Uterus (tissue), 4 donors: ENCODE data around the gene KLF7. TPM values are rescaled to one million over a fixed set of nuclear protein-coding genes. Genes with fewer than 3 reads are reported as not detected.

ENCODE experiments used
- DNase-seq, 2 donors: peaks; one replicate each; pipeline ENCODE4 v3.0.0-alpha.2; 2019 to 2020
- H3K27ac ChIP-seq, 2 donors: fragments of 200-600 bp; sonication (generic); 1 replicate in 1 of 2; 2 replicates in 1 of 2; pipeline ENCODE4 v1.5.1; 2016 to 2018
- H3K27me3 ChIP-seq, 2 donors: fragments of 200-600 bp; sonication (generic); one replicate each; pipeline ENCODE4 v1.5.1; 2018 to 2019; ENCODE audit warnings: control low read depth in 1 of 2
- H3K36me3 ChIP-seq, 2 donors: fragments of 200-600 bp; sonication (generic); one replicate each; pipeline ENCODE4 v1.5.1; 2019; ENCODE audit warnings: control low read depth in 1 of 2
- H3K4me1 ChIP-seq, 2 donors: fragments of 200-600 bp; sonication (generic); one replicate each; pipeline ENCODE4 v1.5.1; 2018 to 2019; ENCODE audit warnings: control low read depth in 1 of 2
- H3K4me3 ChIP-seq, 2 donors: fragments of 200-600 bp; sonication (generic); 1 replicate in 1 of 2; 2 replicates in 1 of 2; pipeline ENCODE4 v1.5.1; 2018 to 2019; ENCODE audit warnings: mild to moderate bottlenecking in 1 of 2
- H3K9me3 ChIP-seq, 2 donors: fragments of 200-600 bp; sonication (generic); one replicate each; pipeline ENCODE4 v1.5.1; 2019; ENCODE audit warnings: control low read depth in 1 of 2
- POLR2A ChIP-seq, 2 donors: fragments of 450-650 bp; IDR thresholded peaks; one replicate each; pipeline ENCODE4 v1.6.1; 2016; ENCODE audit warnings: antibody characterized with exemption in 2 of 2, mild to moderate bottlenecking in 1 of 2, moderate library complexity in 1 of 2
- intact Hi-C: fragments of 100-400 bp; cut with DNase I; formaldehyde crosslinking; loops from one replicate; pipeline ENCODE4 v1.15.1; 2023; ENCODE audit warnings: low total_unique reads
- total RNA-seq, 4 donors: library from RNA; depleted of rRNA in 3 of 4; stranded (reverse); fragments of >200 nt in 3 of 4; gene quantifications; one replicate each; pipeline versions ENCODE4 v1.1.0 to v1.2.4, GENCODE V29; 2014 to 2023
- TF ChIP-seq, protein P1 (sequence below), 4 experiments: fragments of 200-600 bp in 2 of 4; fragments of 450-650 bp in 2 of 4; sonication (generic) in 2 of 4; IDR thresholded peaks; one replicate each; pipeline ENCODE4 v1.5.1; 2016 to 2019; ENCODE audit warnings: antibody characterized with exemption in 4 of 4, mild to moderate bottlenecking in 2 of 4, moderate library complexity in 1 of 4
- donor health status: DM: yes; HTN: yes; CAD: no.

KLF7 gene
- total RNA-seq, 4 donors from 2014 or later: 20.9 to 96.0 (median 39.4) TPM

- intact Hi-C loops: no loop called here
- H3K4me3 ChIP-seq: no peak overlapping the region
- no peaks in the 10 kb centered on the region for H3K36me3 ChIP-seq
- no peaks in the 10 kb centered on the region for H3K27me3 ChIP-seq
- peaks cover 16 to 49% of the 10 kb centered on the region in 2 donors for H3K4me1 ChIP-seq
- H3K9me3 ChIP-seq: no peaks in the 10 kb centered on the region
- no peak for DNase-seq
- peak overlapping the region; percentile 62 to 100 for H3K27ac ChIP-seq
- TF ChIP-seq POLR2A (IDR thresholded peaks at IDR 0.05): no peak
- TF ChIP-seq, protein P1, sequence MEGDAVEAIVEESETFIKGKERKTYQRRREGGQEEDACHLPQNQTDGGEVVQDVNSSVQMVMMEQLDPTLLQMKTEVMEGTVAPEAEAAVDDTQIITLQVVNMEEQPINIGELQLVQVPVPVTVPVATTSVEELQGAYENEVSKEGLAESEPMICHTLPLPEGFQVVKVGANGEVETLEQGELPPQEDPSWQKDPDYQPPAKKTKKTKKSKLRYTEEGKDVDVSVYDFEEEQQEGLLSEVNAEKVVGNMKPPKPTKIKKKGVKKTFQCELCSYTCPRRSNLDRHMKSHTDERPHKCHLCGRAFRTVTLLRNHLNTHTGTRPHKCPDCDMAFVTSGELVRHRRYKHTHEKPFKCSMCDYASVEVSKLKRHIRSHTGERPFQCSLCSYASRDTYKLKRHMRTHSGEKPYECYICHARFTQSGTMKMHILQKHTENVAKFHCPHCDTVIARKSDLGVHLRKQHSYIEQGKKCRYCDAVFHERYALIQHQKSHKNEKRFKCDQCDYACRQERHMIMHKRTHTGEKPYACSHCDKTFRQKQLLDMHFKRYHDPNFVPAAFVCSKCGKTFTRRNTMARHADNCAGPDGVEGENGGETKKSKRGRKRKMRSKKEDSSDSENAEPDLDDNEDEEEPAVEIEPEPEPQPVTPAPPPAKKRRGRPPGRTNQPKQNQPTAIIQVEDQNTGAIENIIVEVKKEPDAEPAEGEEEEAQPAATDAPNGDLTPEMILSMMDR (IDR thresholded peaks at IDR 0.05): no peak
Measured at GRCh38 chr2:207154556-207155510, 10.9 kb downstream of the KLF7 start.

DNA sequence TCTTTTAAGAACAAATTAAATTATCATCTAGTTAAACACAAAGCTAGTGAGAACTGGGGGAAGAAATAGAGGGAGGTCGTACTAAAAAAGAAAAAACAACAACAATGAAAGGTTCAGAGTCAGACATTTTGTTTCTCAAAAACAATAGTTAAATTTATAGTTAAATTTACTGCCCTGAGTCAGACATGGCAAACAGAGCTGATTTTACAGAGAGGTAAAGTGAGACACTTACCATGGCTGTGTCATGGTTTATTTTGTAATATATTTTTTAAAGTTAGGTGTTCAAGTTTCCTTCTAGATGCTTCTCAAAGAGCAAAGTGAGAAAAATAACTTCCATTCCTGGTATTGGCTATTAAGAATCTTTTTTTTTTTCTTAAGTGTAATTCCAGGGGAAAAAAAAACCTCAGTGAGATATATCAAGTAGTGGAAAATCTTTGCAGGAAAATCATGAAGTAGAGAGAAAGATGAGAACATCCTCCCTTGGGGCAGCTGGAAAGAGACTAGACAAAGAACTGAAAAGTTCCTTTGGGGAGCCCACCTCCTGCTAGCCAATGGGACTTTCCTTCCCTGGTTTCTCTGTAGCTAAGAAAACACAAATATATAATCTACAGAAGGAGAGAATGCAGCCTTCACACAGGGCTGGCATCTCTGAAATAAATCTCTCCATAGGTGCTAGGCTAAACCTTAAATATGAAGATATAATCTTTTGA is 12.3 kb downstream of the KLF7 start:
- intact Hi-C loops: no loop called here
- TF ChIP-seq POLR2A (IDR thresholded peaks at IDR 0.05): no peak
- TF ChIP-seq, protein P1 (IDR thresholded peaks at IDR 0.05): no peak
- DNase-seq: no peak
- Histone ChIP-seq H3K4me1 (peaks cover 28 to 49% of the 10 kb centered on the region in 2 donors), H3K27ac (peak overlapping the region; percentile 62 to 100), H3K36me3 (no peaks in the 10 kb centered on the region), H3K4me3 (no peak overlapping the region), H3K9me3 (no peaks in the 10 kb centered on the region), H3K27me3 (no peaks in the 10 kb centered on the region)

- intact Hi-C loops: no loop called here
- no peak for DNase-seq
- no peaks in the 10 kb centered on the region for H3K9me3 ChIP-seq
- peak overlapping the region; percentile 62 to 100 for H3K27ac ChIP-seq
- TF ChIP-seq, protein P1 (IDR thresholded peaks at IDR 0.05): no peak
- TF ChIP-seq POLR2A (IDR thresholded peaks at IDR 0.05): no peak
- no peaks in the 10 kb centered on the region for H3K27me3 ChIP-seq
- H3K4me1 ChIP-seq: peaks cover 27 to 43% of the 10 kb centered on the region in 2 donors
- no peaks in the 10 kb centered on the region for H3K36me3 ChIP-seq
- H3K4me3 ChIP-seq: no peak overlapping the region
Measured at GRCh38 chr2:207151048-207151447, 14.7 kb downstream of the KLF7 start.

GRCh38 chr2:207150284-207150683 is 15.5 kb downstream of the KLF7 start:
- Histone ChIP-seq H3K27me3 (no peaks in the 10 kb centered on the region), H3K36me3 (no peaks in the 10 kb centered on the region), H3K4me3 (peak overlapping the region in 1 of 2 donors; percentile 5), H3K9me3 (no peaks in the 10 kb centered on the region), H3K27ac (peak overlapping the region; percentile 62 to 100), H3K4me1 (peaks cover 27 to 36% of the 10 kb centered on the region in 2 donors)
- intact Hi-C loops: no loop called here
- TF ChIP-seq, protein P1 (IDR thresholded peaks at IDR 0.05): no peak
- no peak for TF ChIP-seq POLR2A (IDR thresholded peaks at IDR 0.05)
- no peak for DNase-seq
